Measurements from ENCODE around the gene CALHM6. TPM values are rescaled to one million over a fixed set of nuclear protein-coding genes. Genes with fewer than 3 reads are reported as not detected.

CALHM6 gene
- total and polyA plus RNA-seq, 9 of the 15 experiments (the other 6 are each of a cell fraction or from before 2014, with no cell fraction given): 0.24 TPM; not detected in 8

- Histone ChIP-seq H3K9me1 (ENCODE audit: control insufficient read depth, insufficient read depth, low read length) (no peaks in the 10 kb centered on the region), H3K4me3 (no peak overlapping the region), H3K9me3 (replicated peaks; ENCODE audit: control insufficient read depth, insufficient read depth, low read depth, low read length) (no peaks in the 10 kb centered on the region), H3K4me1 (replicated peaks in 1 of 2; ENCODE audit: control insufficient read depth in 2 of 2, insufficient read depth in 2 of 2, low read length in 2 of 2) (peaks cover 0 to 11% of the 10 kb centered on the region in 2 experiments; a peak in 3 of 5 replicates), H3K36me3 (ENCODE audit: control insufficient read depth, insufficient read depth, low read length) (no peaks in the 10 kb centered on the region), H4K20me1 (replicated peaks; ENCODE audit: control insufficient read depth, insufficient read depth, low read length) (no peaks in the 10 kb centered on the region), H2AFZ (ENCODE audit: low read depth, low read length) (peak overlapping the region; percentile 59), H3K9ac (ENCODE audit: insufficient read depth in 1 of 2, low read depth in 2 of 2, low read length in 2 of 2) (peak overlapping the region in 1 of 2 experiments; percentile 27; a peak in 2 of 4 replicates), H3K79me2 (ENCODE audit: control insufficient read depth, insufficient read depth, low read length) (no peaks in the 10 kb centered on the region), H3K27me3 (ENCODE audit: control insufficient read depth in 2 of 2, insufficient read depth in 2 of 2, low read length in 2 of 2) (no peaks in the 10 kb centered on the region), H3K4me2 (ENCODE audit: insufficient read depth, low read length) (peak overlapping the region; percentile 42), H3K27ac (ENCODE audit: extremely low read depth, low read depth, low read length) (peak overlapping the region; percentile 82)
- ATAC-seq (peak; percentile 97), DNase-seq (ENCODE audit: extremely low read depth in 1 of 4, low spot score in 3 of 4) (peak; percentile 15 to 88 (median 44)), FAIRE-seq (peak; percentile 85)
- POLR2A ChIA-PET: interaction anchor here (0.9 to 1.5 kb wide), 5 partner anchors 10 to 31 kb away, joined by 3 to 5 read pairs (median 3); partner anchors contain the start of genes CALHM5 and CALHM6
- no TSS peak for BruUV-seq (replicated peaks)
- CTCF ChIA-PET (ENCODE audit: low intra/inter-chr PET ratio): no interaction called here
- WGBS (ENCODE audit: insufficient coverage, low coverage, missing lambda C conversion rate): under 1% methylated on average over 6 of the region's 6 CpGs
- intact Hi-C loops (cut with micrococcal nuclease) (no loop called here), in situ Hi-C loops (cut with MboI) (no loop called here)
- TF ChIP-seq, protein P1, sequence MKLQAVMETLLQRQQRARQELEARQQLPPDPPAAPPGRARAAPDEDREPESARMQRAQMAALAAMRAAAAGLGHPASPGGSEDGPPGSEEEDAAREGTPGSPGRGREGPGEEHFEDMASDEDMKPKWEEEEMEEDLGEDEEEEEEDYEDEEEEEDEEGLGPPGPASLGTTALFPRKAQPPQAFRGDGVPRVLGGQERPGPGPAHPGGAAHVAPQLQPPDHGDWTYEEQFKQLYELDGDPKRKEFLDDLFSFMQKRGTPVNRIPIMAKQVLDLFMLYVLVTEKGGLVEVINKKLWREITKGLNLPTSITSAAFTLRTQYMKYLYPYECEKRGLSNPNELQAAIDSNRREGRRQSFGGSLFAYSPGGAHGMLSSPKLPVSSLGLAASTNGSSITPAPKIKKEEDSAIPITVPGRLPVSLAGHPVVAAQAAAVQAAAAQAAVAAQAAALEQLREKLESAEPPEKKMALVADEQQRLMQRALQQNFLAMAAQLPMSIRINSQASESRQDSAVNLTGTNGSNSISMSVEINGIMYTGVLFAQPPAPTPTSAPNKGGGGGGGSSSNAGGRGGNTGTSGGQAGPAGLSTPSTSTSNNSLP (IDR thresholded peaks at IDR 0.05; ENCODE audit: borderline replicate concordance, low read depth, low read length): peak; percentile 51; the same call in 1 of the 2 replicates
- TF ChIP-seq BMI1 (IDR thresholded peaks at IDR 0.05; ENCODE audit: low read length) (no peak), RCOR1 (IDR thresholded peaks at IDR 0.05; ENCODE audit: borderline replicate concordance in 1 of 2, low read depth in 2 of 2, low read length in 2 of 2) (peak in 1 of 2 experiments; percentile 92; a peak in 2 of 4 replicates), PRPF4 (IDR thresholded peaks at IDR 0.05; ENCODE audit: insufficient read depth, low read depth, low read length, poor library complexity, severe bottlenecking) (no peak), FOXJ3 (CRISPR knock-in tag; IDR thresholded peaks at IDR 0.05) (no peak), POLR2A (conservative IDR thresholded peaks at IDR 0.05) (no peak), NCOA2 (IDR thresholded peaks at IDR 0.05; ENCODE audit: partially characterized antibody in 2 of 2) (peak in 1 of 2 experiments; percentile 57), PTTG1 (tag; IDR thresholded peaks at IDR 0.05; ENCODE audit: low read depth) (no peak), ZNF449 (CRISPR knock-in tag; IDR thresholded peaks at IDR 0.05) (no peak), SP2 (IDR thresholded peaks at IDR 0.05; ENCODE audit: extremely low read depth, low read depth, low read length, poor library complexity, severe bottlenecking) (no peak), MBD1 (CRISPR knock-in tag; IDR thresholded peaks at IDR 0.05) (no peak), ZNF165 (CRISPR knock-in tag; IDR thresholded peaks at IDR 0.05; ENCODE audit: borderline replicate concordance) (no peak), DPF2 (IDR thresholded peaks at IDR 0.05) (peak; percentile 96), TRIM24 (IDR thresholded peaks at IDR 0.05) (peak; percentile 69 to 83; a peak in 3 of 4 replicates), ZBTB8A (IDR thresholded peaks at IDR 0.05; ENCODE audit: partially characterized antibody) (no peak), CBFA2T2 (conservative IDR thresholded peaks at IDR 0.05) (peak; percentile 64)
- TF ChIP-seq, protein P2, sequence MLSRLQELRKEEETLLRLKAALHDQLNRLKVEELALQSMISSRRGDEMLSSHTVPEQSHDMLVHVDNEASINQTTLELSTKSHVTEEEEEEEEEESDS (CRISPR knock-in tag; IDR thresholded peaks at IDR 0.05): no peak
Observed at GRCh38 chr6:116492331-116493067, 31.3 kb downstream of the CALHM6 start.
